ENCODE results near the gene BLOC1S5.

DNA sequence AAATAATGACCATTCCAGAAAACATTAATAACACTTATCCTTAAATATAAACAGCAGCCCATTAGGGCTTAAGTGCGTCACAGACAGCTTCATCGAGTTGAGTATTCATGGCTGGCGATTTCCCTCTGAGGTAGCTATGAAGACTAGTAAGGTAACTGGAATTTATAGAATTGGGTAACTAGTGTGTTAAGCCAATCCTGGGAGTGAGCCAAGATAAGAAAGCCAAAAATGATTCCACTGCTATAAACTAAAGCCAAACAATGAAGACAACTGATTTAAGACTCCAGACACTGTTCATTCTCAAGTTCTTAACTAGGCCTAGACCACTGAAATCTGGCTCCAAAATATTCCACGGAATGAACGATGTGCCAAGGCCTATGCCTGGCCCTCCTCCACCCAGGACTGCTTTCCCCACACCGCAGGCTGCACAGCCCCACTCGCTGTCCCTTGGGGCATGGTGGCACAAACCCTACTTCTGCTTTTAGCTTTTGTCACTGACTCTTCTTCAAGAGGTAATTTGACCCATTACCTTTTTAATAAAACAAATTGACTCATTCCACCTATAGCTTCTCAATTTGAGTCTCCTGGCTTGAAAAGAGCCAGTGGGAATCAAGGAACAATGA is 66.0 kb downstream of the BLOC1S5 start:
- no peak for TF ChIP-seq CTCF (IDR thresholded peaks at IDR 0.05)
- no peak for TF ChIP-seq POLR2A (IDR thresholded peaks at IDR 0.05)

All from heart left ventricle (tissue), 13 donors.